HCT116 (cell line): ENCODE results near the gene KPNA3.

Experiments
- CEBPB ChIP-seq: IDR thresholded peaks from 2 replicates; pipeline ENCODE4 v1.6.1; 2012; ENCODE audit warnings: low read depth
- CTCF ChIP-seq, 3 experiments: fragments of 200-600 bp in 1 of 3; sonication (generic) in 1 of 3; IDR thresholded peaks in 2 of 3; conservative IDR thresholded peaks in 1 of 3; 2 replicates each; pipeline ENCODE4 v1.5.1; 2012 to 2017; ENCODE audit warnings: low read depth in 2 of 3, low read length in 2 of 3, antibody characterized with exemption in 1 of 3, borderline replicate concordance in 1 of 3, control low read depth in 1 of 3, mild to moderate bottlenecking in 1 of 3, mixed read lengths in 1 of 3, mixed run types in 1 of 3, moderate library complexity in 1 of 3; ENCODE audit not compliant: insufficient read depth in 1 of 3
- EZH2phosphoT487 ChIP-seq: fragments of 200-600 bp; IDR thresholded peaks from 2 replicates; pipeline ENCODE4 v1.6.1; 2018; ENCODE audit warnings: antibody characterized with exemption, borderline replicate concordance
- JUND ChIP-seq: IDR thresholded peaks from 2 replicates; pipeline ENCODE4 v1.6.1; 2012
- MAX ChIP-seq: IDR thresholded peaks from 2 replicates; pipeline ENCODE4 v1.6.1; 2012
- POLR2A ChIP-seq: IDR thresholded peaks from 2 replicates; pipeline ENCODE4 v1.7.0; 2011; ENCODE audit warnings: borderline replicate concordance; ENCODE audit not compliant: insufficient read depth, insufficient read length; ENCODE audit errors: extremely low read depth
- POLR2AphosphoS5 ChIP-seq: IDR thresholded peaks from 2 replicates; pipeline ENCODE4 v1.6.1; 2011; ENCODE audit warnings: mild to moderate bottlenecking, low read depth, low read length, moderate library complexity
- RAD21 ChIP-seq: IDR thresholded peaks from 2 replicates; pipeline ENCODE4 v1.6.1; 2012; ENCODE audit warnings: low read depth, mild to moderate bottlenecking
- REST ChIP-seq: IDR thresholded peaks from 2 replicates; pipeline ENCODE4 v1.6.1; 2012; ENCODE audit warnings: low read depth
- SRF ChIP-seq: IDR thresholded peaks from 2 replicates; pipeline ENCODE4 v1.6.1; 2012; ENCODE audit warnings: low read depth
- YY1 ChIP-seq: IDR thresholded peaks from 2 replicates; pipeline ENCODE4 v1.6.1; 2011; ENCODE audit warnings: low read length, low read depth, moderate library complexity, mild to moderate bottlenecking; ENCODE audit not compliant: insufficient replicate concordance; ENCODE audit errors: extremely low read depth
- ZNF274 ChIP-seq: fragments of 200-500 bp; sonication (Bioruptor generic); IDR thresholded peaks from 2 replicates; pipeline ENCODE4 v1.6.1; 2014; ENCODE audit warnings: mild to moderate bottlenecking, low read depth, low read length, inconsistent platforms

- TF ChIP-seq POLR2AphosphoS5: no peak
- TF ChIP-seq CTCF (IDR thresholded peaks at IDR 0.05 in 2 of 3, conservative IDR thresholded peaks at IDR 0.05 in 1 of 3; ENCODE audit: borderline replicate concordance in 1 of 3, insufficient read depth in 1 of 3, low read depth in 2 of 3, low read length in 2 of 3): no peak
- no peak for TF ChIP-seq RAD21
- TF ChIP-seq REST: no peak
- no peak for TF ChIP-seq ZNF274
- TF ChIP-seq CEBPB: no peak
- no peak for TF ChIP-seq POLR2A
- no peak for TF ChIP-seq YY1
- no peak for TF ChIP-seq SRF
- TF ChIP-seq EZH2phosphoT487: no peak
- no peak for TF ChIP-seq MAX
- TF ChIP-seq JUND: no peak
Observed at GRCh38 chr13:49676581-49677298, 115.7 kb downstream of the KPNA3 start.
